ENCODE data around the gene RPL36.

GRCh38 chr19:5719961-5720790 is 30.1 kb downstream of the RPL36 start, which contains the start of the genes CATSPERD and LONP1:
- TF ChIP-seq EZH2 (IDR thresholded peaks at IDR 0.05; ENCODE audit: borderline replicate concordance, low read depth, low read length, severe bottlenecking) (no peak), POLR2A (IDR thresholded peaks at IDR 0.05; ENCODE audit: low read depth, low read length) (peak; percentile 75), POLR2AphosphoS5 (IDR thresholded peaks at IDR 0.05; ENCODE audit: insufficient read depth, low read depth, low read length) (peak; percentile 90), CTCF (IDR thresholded peaks at IDR 0.05; ENCODE audit: extremely low read depth in 1 of 2, insufficient read depth in 1 of 2, low read depth in 1 of 2, low read length in 2 of 2) (peak; percentile 92 to 98), MYC (IDR thresholded peaks at IDR 0.05; ENCODE audit: low read depth, low read length) (peak; percentile 95), JUN (IDR thresholded peaks at IDR 0.05; ENCODE audit: borderline replicate concordance, insufficient read depth, insufficient read length, low read depth) (no peak), FOS (IDR thresholded peaks at IDR 0.05; ENCODE audit: borderline replicate concordance, insufficient read depth, low read length) (no peak)
- TF ChIP-seq, protein P1, sequence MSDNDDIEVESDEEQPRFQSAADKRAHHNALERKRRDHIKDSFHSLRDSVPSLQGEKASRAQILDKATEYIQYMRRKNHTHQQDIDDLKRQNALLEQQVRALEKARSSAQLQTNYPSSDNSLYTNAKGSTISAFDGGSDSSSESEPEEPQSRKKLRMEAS (IDR thresholded peaks at IDR 0.05; ENCODE audit: insufficient read depth, insufficient read length), result peak; percentile 99
